H1 (cell line): ENCODE data around the gene NUDT6. TPM values are rescaled to one million over a fixed set of nuclear protein-coding genes. Genes with fewer than 3 reads are reported as not detected.

ENCODE experiments used
- CTCF ChIA-PET: fragments of 300-600 bp; sonication (Branson Sonifier 250); formaldehyde crosslinking; loops from one replicate; lab custom pipeline; 2021; ENCODE audit not compliant: partially characterized antibody; lab: Charles Lee
- POLR2A ChIA-PET: fragments of 300-600 bp; sonication (Branson Sonifier 250); formaldehyde crosslinking; loops from one replicate; lab custom pipeline; 2021; ENCODE audit warnings: inconsistent platforms; ENCODE audit not compliant: partially characterized antibody; lab: Charles Lee
- DNase-seq, 2 experiments: peaks; one replicate each; pipeline versions ENCODE4 v3.0.0 to v3.0.0-alpha.2; 2010 to 2022; ENCODE audit warnings: low spot score in 2 of 2, low read depth in 1 of 2, mixed read lengths in 1 of 2
- FAIRE-seq: peaks from 2 replicates; lab custom pipeline; 2011; peaks lifted over from hg19 to GRCh38; lab: Jason Lieb, UNC
- H2AFZ ChIP-seq: 2 replicates; pipeline ENCODE4 v1.8.1; 2012; ENCODE audit warnings: low read length, inconsistent platforms
- H2AK5ac ChIP-seq: 2 replicates; pipeline ENCODE4 v1.6.1; 2013; ENCODE audit warnings: low read depth, low read length
- H2BK120ac ChIP-seq: replicated peaks from 2 replicates; pipeline ENCODE3; 2013; ENCODE audit warnings: low read depth, low read length, inconsistent platforms
- H2BK12ac ChIP-seq: 2 replicates; pipeline ENCODE4 v1.6.1; 2013; ENCODE audit warnings: low read depth, low read length
- H2BK15ac ChIP-seq: 2 replicates; pipeline ENCODE4 v1.6.1; 2013; ENCODE audit warnings: low read length
- H2BK20ac ChIP-seq: 2 replicates; pipeline ENCODE4 v1.6.1; 2013; ENCODE audit warnings: low read length
- H2BK5ac ChIP-seq: 2 replicates; pipeline ENCODE4 v1.6.1; 2013; ENCODE audit warnings: low read depth, low read length
- H3K14ac ChIP-seq: 2 replicates; pipeline ENCODE4 v1.6.1; 2013; ENCODE audit warnings: inconsistent platforms; ENCODE audit not compliant: insufficient read length
- H3K18ac ChIP-seq: 2 replicates; pipeline ENCODE4 v1.6.1; 2013; ENCODE audit warnings: low read length; ENCODE audit errors: extremely low read depth
- H3K23ac ChIP-seq: 2 replicates; pipeline ENCODE4 v1.6.1; 2013; ENCODE audit warnings: inconsistent platforms; ENCODE audit not compliant: insufficient read length
- H3K23me2 ChIP-seq: 2 replicates; pipeline ENCODE4 v1.6.1; 2013; ENCODE audit warnings: low read depth, low read length
- H3K27ac ChIP-seq: 2 replicates; pipeline ENCODE4 v1.6.1; 2011; ENCODE audit warnings: low read depth, low read length, inconsistent platforms
- H3K27me3 ChIP-seq, 4 experiments: replicated peaks in 1 of 4; 1 replicate in 1 of 4; 2 replicates in 3 of 4; pipeline versions ENCODE4 v1.6.1 to v1.8.1; 2011 to 2013; ENCODE audit warnings: low read length in 3 of 4, mild to moderate bottlenecking in 3 of 4, inconsistent platforms in 2 of 4, mixed read lengths in 2 of 4, moderate library complexity in 1 of 4; ENCODE audit not compliant: control insufficient read depth in 3 of 4, insufficient read depth in 3 of 4; ENCODE audit errors: extremely low read depth in 1 of 4
- H3K36me3 ChIP-seq, 4 experiments: 2 replicates each; pipeline versions ENCODE4 v1.6.1 to v1.8.1; 2011 to 2013; ENCODE audit warnings: mild to moderate bottlenecking in 4 of 4, low read length in 3 of 4, moderate library complexity in 2 of 4, control low read depth in 1 of 4, inconsistent platforms in 1 of 4; ENCODE audit not compliant: insufficient read depth in 4 of 4, control insufficient read depth in 2 of 4
- H3K4ac ChIP-seq: replicated peaks from 2 replicates; pipeline ENCODE3; 2013; ENCODE audit warnings: low read length, low read depth, mixed read lengths, inconsistent platforms; ENCODE audit not compliant: insufficient read length
- H3K4me1 ChIP-seq, 4 experiments: replicated peaks in 1 of 4; 1 replicate in 1 of 4; 2 replicates in 3 of 4; pipeline versions ENCODE4 v1.6.1 to v1.8.1; 2011 to 2013; ENCODE audit warnings: low read length in 3 of 4, inconsistent platforms in 2 of 4, mixed read lengths in 1 of 4; ENCODE audit not compliant: insufficient read depth in 4 of 4, control insufficient read depth in 3 of 4
- H3K4me2 ChIP-seq, 2 experiments: 2 replicates each; pipeline versions ENCODE4 v1.6.1 to v1.8.1; 2011 to 2013; ENCODE audit warnings: low read depth in 2 of 2, low read length in 2 of 2, control low read depth in 1 of 2, inconsistent platforms in 1 of 2, mild to moderate bottlenecking in 1 of 2; ENCODE audit not compliant: insufficient read depth in 1 of 2
- H3K4me3 ChIP-seq, 4 experiments: fragments of 200-600, 300-600 bp in 1 of 4; sonication (generic), shearing (Covaris generic), sonication (Bioruptor Twin) in 1 of 4; 2 replicates each; pipeline versions ENCODE4 v1.5.1 to v1.8.1; 2011 to 2016; ENCODE audit warnings: low read length in 4 of 4, low read depth in 3 of 4, control low read depth in 2 of 4, inconsistent platforms in 2 of 4, mild to moderate bottlenecking in 2 of 4, mixed read lengths in 1 of 4, moderate library complexity in 1 of 4; ENCODE audit not compliant: insufficient read depth in 2 of 4; ENCODE audit errors: extremely low read depth in 1 of 4
- H3K56ac ChIP-seq: replicated peaks from 2 replicates; pipeline ENCODE3; 2013; ENCODE audit warnings: low read depth, mild to moderate bottlenecking, mixed read lengths, low read length, inconsistent platforms; ENCODE audit not compliant: insufficient read length
- H3K79me1 ChIP-seq: 2 replicates; pipeline ENCODE4 v1.6.1; 2013; ENCODE audit warnings: low read depth, low read length, control low read depth
- H3K79me2 ChIP-seq, 2 experiments: 2 replicates each; pipeline versions ENCODE4 v1.6.1 to v1.8.1; 2012 to 2013; ENCODE audit warnings: low read length in 2 of 2, mild to moderate bottlenecking in 2 of 2, inconsistent platforms in 1 of 2; ENCODE audit not compliant: insufficient read depth in 2 of 2, control insufficient read depth in 1 of 2
- H3K9ac ChIP-seq, 4 experiments: replicated peaks in 1 of 4; 1 replicate in 1 of 4; 2 replicates in 3 of 4; pipeline versions ENCODE4 v1.6.1 to v1.8.1; 2011 to 2013; ENCODE audit warnings: low read depth in 3 of 4, low read length in 3 of 4, control low read depth in 2 of 4, mild to moderate bottlenecking in 2 of 4, moderate library complexity in 2 of 4, inconsistent platforms in 1 of 4; ENCODE audit errors: extremely low read depth in 1 of 4
- H3K9me3 ChIP-seq, 2 experiments: 2 replicates each; pipeline versions ENCODE4 v1.6.1 to v1.8.1; 2012 to 2013; ENCODE audit warnings: mild to moderate bottlenecking in 2 of 2, moderate library complexity in 2 of 2, control low read depth in 1 of 2, inconsistent platforms in 1 of 2, low read depth in 1 of 2, low read length in 1 of 2, mixed read lengths in 1 of 2; ENCODE audit not compliant: insufficient read depth in 2 of 2
- H4K20me1 ChIP-seq, 2 experiments: replicated peaks in 1 of 2; 2 replicates each; pipeline versions ENCODE3 to v1.8.1; 2011 to 2013; ENCODE audit warnings: inconsistent platforms in 2 of 2, low read length in 2 of 2, mild to moderate bottlenecking in 1 of 2; ENCODE audit not compliant: insufficient read depth in 2 of 2, control insufficient read depth in 1 of 2
- H4K5ac ChIP-seq: 2 replicates; pipeline ENCODE4 v1.6.1; 2013; ENCODE audit warnings: low read length, low read depth, mixed read lengths, inconsistent platforms; ENCODE audit not compliant: insufficient read length
- H4K8ac ChIP-seq: 2 replicates; pipeline ENCODE4 v1.8.0; 2013; ENCODE audit warnings: mild to moderate bottlenecking, moderate library complexity, low read length, inconsistent platforms; ENCODE audit not compliant: insufficient read depth; ENCODE audit errors: extremely low read depth
- H4K91ac ChIP-seq: replicated peaks from 2 replicates; pipeline ENCODE3; 2013; ENCODE audit warnings: low read length, mixed read lengths, inconsistent platforms; ENCODE audit not compliant: insufficient read length
- ATF3 ChIP-seq: IDR thresholded peaks from 2 replicates; pipeline ENCODE4 v1.6.1; 2011; ENCODE audit warnings: low read depth, mild to moderate bottlenecking, low read length; ENCODE audit not compliant: insufficient read depth
- BACH1 ChIP-seq: IDR thresholded peaks from 2 replicates; pipeline ENCODE4 v1.6.1; 2012; ENCODE audit warnings: low read length, improper control_type of control experiment
- BCL11A ChIP-seq, 2 experiments: IDR thresholded peaks; one replicate each; pipeline ENCODE4 v1.6.1; 2011; ENCODE audit warnings: low read depth in 2 of 2, low read length in 2 of 2, mild to moderate bottlenecking in 2 of 2
- GTF2F1 ChIP-seq: IDR thresholded peaks from 2 replicates; pipeline ENCODE4 v1.6.1; 2012; ENCODE audit warnings: low read depth, low read length, improper control_type of control experiment, borderline replicate concordance
- SUZ12 ChIP-seq: fragments of 200-600 bp; sonication (generic); IDR thresholded peaks from 2 replicates; pipeline ENCODE4 v1.6.1; 2012; ENCODE audit warnings: mild to moderate bottlenecking, inconsistent platforms, low read length, moderate library complexity, mixed read lengths
- TAF7 ChIP-seq: optimal IDR thresholded peaks from 2 replicates; pipeline ENCODE3; 2011; ENCODE audit warnings: low read depth, mild to moderate bottlenecking, inconsistent platforms, low read length, moderate library complexity, borderline replicate concordance
- WGBS, 2 experiments: shearing (Covaris generic) in 1 of 2; methylation state at CpG; one replicate each; pipeline versions ENCODE4 v1.1.6 to v1.1.7; 2013 to 2015; ENCODE audit warnings: low lambda C conversion rate in 2 of 2, mixed read lengths in 2 of 2, inconsistent platforms in 1 of 2, low coverage in 1 of 2, missing lambda C conversion rate in 1 of 2; ENCODE audit not compliant: insufficient replicate concordance in 2 of 2, insufficient coverage in 1 of 2, insufficient read length in 1 of 2; ENCODE audit errors: extremely low coverage in 1 of 2, missing lambda C conversion rate in 1 of 2; 5-methylcytosine and 5-hydroxymethylcytosine counted together
- polyA plus RNA-seq, 7 experiments: library from polyadenylated mRNA; depleted of rRNA in 3 of 7; stranded (reverse) in 5 of 7; unstranded in 2 of 7; fragments of >200 nt in 5 of 7; fragments of 200-250 nt in 2 of 7; gene quantifications; 1 replicate in 5 of 7; 2 replicates in 1 of 7; 4 replicates in 1 of 7; pipeline versions ENCODE4 v1.2.1 to v1.2.3, GENCODE V29; 2011 to 2013; ENCODE audit warnings: missing spikeins in 2 of 7, mixed read lengths in 2 of 7
- total RNA-seq: library from RNA; stranded (reverse); fragmentation: NEBNext Ultra II Directional; extraction: Animal tissue kit (Norgen Biotek cat#: 25700); gene quantifications from 2 replicates; pipeline ENCODE4 v1.2.1, GENCODE V29; 2021

The NUDT6 gene
- total and polyA plus RNA-seq, 2 of the 8 experiments (the other 6 are each of a cell fraction or from before 2014, with no cell fraction given), result 5.0 to 12.4 TPM

GRCh38 chr4:122948671-122949070 lies 26.3 kb upstream of the NUDT6 start:
- ChIA-PET POLR2A (no interaction called here), CTCF (no interaction called here)
- no peaks in the 10 kb centered on the region for H3K27me3 ChIP-seq
- no peak overlapping the region for H3K27ac ChIP-seq
- H3K79me2 ChIP-seq, result no peaks in the 10 kb centered on the region
- no peak overlapping the region for H4K91ac ChIP-seq
- H2BK15ac ChIP-seq, result no peak overlapping the region
- H3K56ac ChIP-seq, result no peak overlapping the region
- no peak overlapping the region for H4K8ac ChIP-seq
- H3K23me2 ChIP-seq, result no peaks in the 10 kb centered on the region
- 93% methylated on average over 4 of the region's 4 CpGs; no CpG with 5 or more reads in 1 of the 2 experiments for WGBS, 2 experiments
- no peak overlapping the region for H3K18ac ChIP-seq
- no peak overlapping the region for H2BK120ac ChIP-seq
- peaks cover 0 to 3% of the 10 kb centered on the region in 2 experiments for H4K20me1 ChIP-seq
- H2BK20ac ChIP-seq, result no peak overlapping the region
- H2BK5ac ChIP-seq, result no peak overlapping the region
- FAIRE-seq, result no peak
- peaks cover 8 to 68% (median 50%) of the 10 kb centered on the region in 4 experiments; a peak in 7 of 8 replicates for H3K36me3 ChIP-seq
- H2AK5ac ChIP-seq, result no peak overlapping the region
- H3K9ac ChIP-seq, result no peak overlapping the region
- H2AFZ ChIP-seq, result no peak overlapping the region
- no peak overlapping the region for H2BK12ac ChIP-seq
- H3K4me1 ChIP-seq, result no peaks in the 10 kb centered on the region
- H4K5ac ChIP-seq, result no peak overlapping the region
- H3K4me2 ChIP-seq, result no peak overlapping the region
- no peaks in the 10 kb centered on the region for H3K79me1 ChIP-seq
- H3K4ac ChIP-seq, result no peak overlapping the region
- no peak overlapping the region for H3K4me3 ChIP-seq
- H3K23ac ChIP-seq, result no peak overlapping the region
- no peak for DNase-seq
- no peak overlapping the region for H3K14ac ChIP-seq
- peaks cover 9 to 14% of the 10 kb centered on the region in 2 experiments for H3K9me3 ChIP-seq
- TF ChIP-seq BCL11A (IDR thresholded peaks at IDR 0.05; ENCODE audit: low read depth in 2 of 2, low read length in 2 of 2) (no peak), TAF7 (no peak), ATF3 (no peak), GTF2F1 (no peak), SUZ12 (no peak), BACH1 (no peak)
